CD14-positive monocyte (primary cell): Measurements from ENCODE around the gene CACNA1G. TPM values are rescaled to one million over a fixed set of nuclear protein-coding genes. Genes with fewer than 3 reads are reported as not detected.

ENCODE experiments used
- DNase-seq, 3 donors: peaks; one replicate each; pipeline ENCODE4 v3.0.0-alpha.2; 2011 to 2022
- H2AFZ ChIP-seq: 2 replicates; pipeline ENCODE4 v1.6.0; 2012; ENCODE audit warnings: mild to moderate bottlenecking, low read depth, low read length, inconsistent platforms; ENCODE audit not compliant: insufficient read depth, poor library complexity, severe bottlenecking
- H3K27ac ChIP-seq, 2 donors: 1 replicate in 1 of 2; 2 replicates in 1 of 2; pipeline ENCODE4 v1.5.1; 2012 to 2013; ENCODE audit warnings: low read length in 2 of 2, control low read depth in 1 of 2, inconsistent platforms in 1 of 2, low read depth in 1 of 2, mild to moderate bottlenecking in 1 of 2
- H3K27me3 ChIP-seq, 2 donors: one replicate each; pipeline versions ENCODE4 v1.6.0 to v1.6.1; 2011 to 2013; ENCODE audit warnings: low read length in 2 of 2; ENCODE audit not compliant: control insufficient read depth in 2 of 2, insufficient read depth in 2 of 2
- H3K36me3 ChIP-seq, 2 donors: replicated peaks in 1 of 2; 1 replicate in 1 of 2; 2 replicates in 1 of 2; pipeline versions ENCODE4 v1.5.1 to v1.6.1; 2012 to 2013; ENCODE audit warnings: low read length in 2 of 2, control low read depth in 1 of 2, inconsistent platforms in 1 of 2, mild to moderate bottlenecking in 1 of 2; ENCODE audit not compliant: insufficient read depth in 2 of 2, control insufficient read depth in 1 of 2
- H3K4me1 ChIP-seq, 2 donors: 1 replicate in 1 of 2; 2 replicates in 1 of 2; pipeline versions ENCODE4 v1.5.1 to v1.6.1; 2012 to 2013; ENCODE audit warnings: low read length in 2 of 2, control low read depth in 1 of 2, inconsistent platforms in 1 of 2, mild to moderate bottlenecking in 1 of 2, moderate library complexity in 1 of 2; ENCODE audit not compliant: insufficient read depth in 2 of 2, control insufficient read depth in 1 of 2
- H3K4me2 ChIP-seq: replicated peaks from 2 replicates; pipeline ENCODE3; 2012; ENCODE audit warnings: low read length, moderate library complexity, mild to moderate bottlenecking; ENCODE audit not compliant: poor library complexity, severe bottlenecking; ENCODE audit errors: extremely low read depth
- H3K4me3 ChIP-seq, 3 experiments: fragments of 200-600 bp in 1 of 3; sonication (generic) in 1 of 3; replicated peaks in 1 of 3; 1 replicate in 2 of 3; 2 replicates in 1 of 3; pipeline ENCODE4 v1.5.1; 2011 to 2013; ENCODE audit warnings: low read length in 3 of 3, mild to moderate bottlenecking in 3 of 3, control low read depth in 2 of 3, low read depth in 2 of 3, inconsistent platforms in 1 of 3, moderate library complexity in 1 of 3
- H3K79me2 ChIP-seq: 2 replicates; pipeline ENCODE4 v1.6.0; 2012; ENCODE audit warnings: mild to moderate bottlenecking, control low read depth, inconsistent platforms, low read length, moderate library complexity; ENCODE audit not compliant: insufficient read depth
- H3K9ac ChIP-seq: 2 replicates; pipeline ENCODE4 v1.6.0; 2017; ENCODE audit warnings: low read length, mild to moderate bottlenecking; ENCODE audit not compliant: insufficient read depth, poor library complexity, severe bottlenecking
- H3K9me3 ChIP-seq, 2 donors: replicated peaks in 1 of 2; 1 replicate in 1 of 2; 2 replicates in 1 of 2; pipeline versions ENCODE4 v1.5.1 to v1.6.1; 2012 to 2013; ENCODE audit warnings: low read length in 2 of 2, control low read depth in 1 of 2; ENCODE audit not compliant: control insufficient read depth in 1 of 2, insufficient read depth in 1 of 2
- H4K20me1 ChIP-seq: 2 replicates; pipeline ENCODE4 v1.6.0; 2012; ENCODE audit warnings: mild to moderate bottlenecking, low read length, control low read depth, moderate library complexity; ENCODE audit not compliant: insufficient read depth
- H3K27ac Mint-ChIP-seq, 7 donors: one replicate each; pipeline ENCODE4 v1.8.0; 2020; ENCODE audit warnings: mild to moderate bottlenecking in 7 of 7, mixed read lengths in 7 of 7, moderate library complexity in 6 of 7, inconsistent platforms in 2 of 7
- H3K27me3 Mint-ChIP-seq, 3 donors: one replicate each; pipeline ENCODE4 v1.8.0; 2021 to 2022; ENCODE audit warnings: low read depth in 3 of 3, mild to moderate bottlenecking in 3 of 3, mixed read lengths in 3 of 3, moderate library complexity in 3 of 3, inconsistent platforms in 1 of 3
- H3K36me3 Mint-ChIP-seq, 2 donors: one replicate each; pipeline ENCODE4 v1.8.0; 2020; ENCODE audit warnings: mixed read lengths in 2 of 2, inconsistent platforms in 1 of 2, mild to moderate bottlenecking in 1 of 2
- H3K4me1 Mint-ChIP-seq: one replicate; pipeline ENCODE4 v1.8.0; 2020; ENCODE audit warnings: mild to moderate bottlenecking, mixed read lengths
- H3K4me3 Mint-ChIP-seq, 2 donors: one replicate each; pipeline ENCODE4 v1.8.0; 2020; ENCODE audit warnings: mild to moderate bottlenecking in 2 of 2, mixed read lengths in 2 of 2, moderate library complexity in 1 of 2
- H3K9me3 Mint-ChIP-seq, 7 donors: one replicate each; pipeline ENCODE4 v1.8.0; 2020 to 2022; ENCODE audit warnings: mixed read lengths in 7 of 7, mild to moderate bottlenecking in 6 of 7, moderate library complexity in 6 of 7, inconsistent platforms in 2 of 7
- CTCF ChIP-seq: fragments of 200-600 bp; IDR thresholded peaks from one replicate; pipeline ENCODE4 v1.8.0; 2022; ENCODE audit warnings: antibody characterized with exemption, mild to moderate bottlenecking
- WGBS: methylation state at CpG from one replicate; pipeline ENCODE4 v1.1.5; 2013; ENCODE audit warnings: missing lambda C conversion rate; ENCODE audit not compliant: insufficient coverage; 5-methylcytosine and 5-hydroxymethylcytosine counted together
- intact Hi-C, 2 donors: fragments of 100-400 bp; cut with micrococcal nuclease; formaldehyde crosslinking; loops; one replicate each; pipeline versions ENCODE4 v1.15.0 to v1.15.1; 2023
- polyA plus RNA-seq, 3 donors: library from polyadenylated mRNA; depleted of rRNA in 1 of 3; unstranded in 2 of 3; stranded (reverse) in 1 of 3; fragments of 300-500 nt in 2 of 3; fragments of >200 nt in 1 of 3; fragmentation: Illumina TruSeq in 2 of 3; gene quantifications; 1 replicate in 2 of 3; 2 replicates in 1 of 3; pipeline ENCODE4 v1.2.3, GENCODE V29; 2012 to 2021

Gene CACNA1G
- polyA plus RNA-seq, 3 donors: 0.03 TPM; not detected in 2

- no peak overlapping the region for H3K4me2 ChIP-seq
- no peak overlapping the region for H2AFZ ChIP-seq
- no peaks in the 10 kb centered on the region for H3K36me3 ChIP-seq
- WGBS: 94% methylated on average over 13 of the region's 15 CpGs
- Mint-ChIP-seq H3K4me1 (peaks cover 9% of the 10 kb centered on the region), H3K27ac (no peak overlapping the region), H3K36me3 (no peaks in the 10 kb centered on the region), H3K4me3 (no peak overlapping the region), H3K27me3 (peaks cover 19 to 27% (median 26%) of the 10 kb centered on the region in 3 donors), H3K9me3 (no peaks in the 10 kb centered on the region)
- no peak overlapping the region for H3K9ac ChIP-seq
- intact Hi-C loops: no loop called here
- H3K27me3 ChIP-seq: peaks cover 0 to 9% of the 10 kb centered on the region in 2 donors
- no peak overlapping the region for H3K27ac ChIP-seq
- no peak overlapping the region for H3K4me3 ChIP-seq
- H3K9me3 ChIP-seq: no peaks in the 10 kb centered on the region
- no peaks in the 10 kb centered on the region for H4K20me1 ChIP-seq
- peaks cover 4 to 6% of the 10 kb centered on the region in 2 donors for H3K4me1 ChIP-seq
- H3K79me2 ChIP-seq: no peaks in the 10 kb centered on the region
- DNase-seq: no peak
- no peak for TF ChIP-seq CTCF
These were observed 39.1 kb downstream of the CACNA1G start for GRCh38 chr17:50599606-50600005.

- no peak overlapping the region for H3K4me3 Mint-ChIP-seq
- TF ChIP-seq CTCF: no peak
- peak overlapping the region in 1 of 7 donors; percentile 6 for H3K27ac Mint-ChIP-seq
- H3K36me3 ChIP-seq: no peaks in the 10 kb centered on the region
- intact Hi-C loops: no loop called here
- no peaks in the 10 kb centered on the region for H4K20me1 ChIP-seq
- peaks cover 25 to 47% (median 29%) of the 10 kb centered on the region in 3 donors for H3K27me3 Mint-ChIP-seq
- H3K79me2 ChIP-seq: no peaks in the 10 kb centered on the region
- no peaks in the 10 kb centered on the region for H3K4me1 ChIP-seq
- no peaks in the 10 kb centered on the region for H3K9me3 Mint-ChIP-seq
- H3K4me3 ChIP-seq: no peak overlapping the region
- H3K27me3 ChIP-seq: peaks cover 0 to 18% of the 10 kb centered on the region in 2 donors
- no peaks in the 10 kb centered on the region for H3K36me3 Mint-ChIP-seq
- WGBS: 84% methylated on average over 7 of the region's 13 CpGs
- no peak overlapping the region for H2AFZ ChIP-seq
- no peak overlapping the region for H3K27ac ChIP-seq
- no peak overlapping the region for H3K9ac ChIP-seq
- no peak overlapping the region for H3K4me2 ChIP-seq
- H3K9me3 ChIP-seq: no peaks in the 10 kb centered on the region
- DNase-seq: no peak
- H3K4me1 Mint-ChIP-seq: peaks cover 14% of the 10 kb centered on the region
These were observed 41.4 kb downstream of the CACNA1G start for GRCh38 chr17:50601823-50602375.
